ENCODE results near the gene HMGN4.

The HMGN4 gene

GRCh38 chr6:26578741-26579140 is 40.6 kb downstream of the HMGN4 start:
- no peak for DNase-seq

- no peak for DNase-seq
These were observed 43.2 kb downstream of the HMGN4 start for GRCh38 chr6:26581164-26581915.

GRCh38 chr6:26588965-26589364 is 50.8 kb downstream of the HMGN4 start:
- DNase-seq = no peak

GRCh38 chr6:26592649-26593048 is 54.5 kb downstream of the HMGN4 start:
- DNase-seq = no peak

GRCh38 chr6:26593278-26594130 is 55.3 kb downstream of the HMGN4 start:
- no peak for DNase-seq

- no peak for DNase-seq
These were observed 55.9 kb downstream of the HMGN4 start for GRCh38 chr6:26594131-26594498.

GRCh38 chr6:26594730-26595632 is 56.8 kb downstream of the HMGN4 start:
- DNase-seq = no peak

DNA sequence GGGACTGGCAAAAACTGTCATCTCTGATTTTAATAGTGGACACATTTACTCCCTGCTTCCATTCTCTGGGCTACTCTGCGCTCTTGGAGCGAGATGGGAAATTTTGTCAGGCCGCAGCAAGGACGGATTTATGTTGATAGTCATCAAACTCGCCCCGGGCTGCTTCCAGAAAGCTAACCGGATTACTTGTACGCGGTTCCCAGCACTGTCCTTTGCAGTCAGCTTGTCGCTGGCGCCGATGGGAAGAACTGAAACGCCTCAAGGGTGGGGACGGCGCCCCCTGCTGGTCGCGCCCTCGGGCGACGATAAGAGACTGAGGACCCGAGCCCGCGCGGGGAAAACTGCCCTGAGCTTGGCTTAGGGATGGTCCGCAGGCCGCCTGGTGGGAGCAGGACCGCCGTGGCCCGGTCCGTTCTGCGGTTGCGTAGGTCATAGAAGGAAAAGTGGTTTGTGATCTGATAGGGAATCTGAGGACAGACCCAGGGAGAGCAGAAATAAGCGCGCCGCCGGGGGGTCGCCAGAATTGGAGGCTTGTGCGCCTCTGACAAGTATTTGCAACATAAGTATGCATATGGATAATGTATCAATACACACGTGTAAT is 57.6 kb downstream of the HMGN4 start:
- peak; percentile 81 for DNase-seq

All from T1000 (cell line).